ENCODE measurements around the gene SLCO3A1.

The SLCO3A1 gene

GRCh38 chr15:92006186-92007028 lies 152.9 kb downstream of the SLCO3A1 start:
- Histone ChIP-seq H3K36me3 (ENCODE audit: insufficient read depth, low read length) (no peaks in the 10 kb centered on the region), H3K9ac (ENCODE audit: low read depth, low read length) (no peak overlapping the region), H4K20me1 (ENCODE audit: insufficient read depth, low read length) (no peaks in the 10 kb centered on the region), H3K27ac (ENCODE audit: low read length) (no peak overlapping the region), H3K4me1 (ENCODE audit: insufficient read depth, low read length) (no peaks in the 10 kb centered on the region), H3K79me2 (ENCODE audit: insufficient read depth, low read length) (no peaks in the 10 kb centered on the region), H3K4me3 (ENCODE audit: low read depth in 1 of 2, low read length in 2 of 2) (no peak overlapping the region), H3K4me2 (ENCODE audit: insufficient read depth, low read length) (no peak overlapping the region), H3K27me3 (ENCODE audit: insufficient read depth, low read length, poor library complexity) (peaks cover 4% of the 10 kb centered on the region), H2AFZ (ENCODE audit: low read depth, low read length) (no peak overlapping the region), H3K9me3 (ENCODE audit: insufficient read depth, low read length, severe bottlenecking) (no peaks in the 10 kb centered on the region)
- DNase-seq (no peak), ATAC-seq (ENCODE audit: insufficient read depth, low read depth) (no peak)
- TF ChIP-seq, protein P1, sequence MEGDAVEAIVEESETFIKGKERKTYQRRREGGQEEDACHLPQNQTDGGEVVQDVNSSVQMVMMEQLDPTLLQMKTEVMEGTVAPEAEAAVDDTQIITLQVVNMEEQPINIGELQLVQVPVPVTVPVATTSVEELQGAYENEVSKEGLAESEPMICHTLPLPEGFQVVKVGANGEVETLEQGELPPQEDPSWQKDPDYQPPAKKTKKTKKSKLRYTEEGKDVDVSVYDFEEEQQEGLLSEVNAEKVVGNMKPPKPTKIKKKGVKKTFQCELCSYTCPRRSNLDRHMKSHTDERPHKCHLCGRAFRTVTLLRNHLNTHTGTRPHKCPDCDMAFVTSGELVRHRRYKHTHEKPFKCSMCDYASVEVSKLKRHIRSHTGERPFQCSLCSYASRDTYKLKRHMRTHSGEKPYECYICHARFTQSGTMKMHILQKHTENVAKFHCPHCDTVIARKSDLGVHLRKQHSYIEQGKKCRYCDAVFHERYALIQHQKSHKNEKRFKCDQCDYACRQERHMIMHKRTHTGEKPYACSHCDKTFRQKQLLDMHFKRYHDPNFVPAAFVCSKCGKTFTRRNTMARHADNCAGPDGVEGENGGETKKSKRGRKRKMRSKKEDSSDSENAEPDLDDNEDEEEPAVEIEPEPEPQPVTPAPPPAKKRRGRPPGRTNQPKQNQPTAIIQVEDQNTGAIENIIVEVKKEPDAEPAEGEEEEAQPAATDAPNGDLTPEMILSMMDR (IDR thresholded peaks at IDR 0.05; ENCODE audit: borderline replicate concordance, extremely low read depth, low read length, poor library complexity, severe bottlenecking), result no peak
- no peak for TF ChIP-seq EZH2 (IDR thresholded peaks at IDR 0.05; ENCODE audit: borderline replicate concordance, low read depth, low read length, severe bottlenecking)

DNA sequence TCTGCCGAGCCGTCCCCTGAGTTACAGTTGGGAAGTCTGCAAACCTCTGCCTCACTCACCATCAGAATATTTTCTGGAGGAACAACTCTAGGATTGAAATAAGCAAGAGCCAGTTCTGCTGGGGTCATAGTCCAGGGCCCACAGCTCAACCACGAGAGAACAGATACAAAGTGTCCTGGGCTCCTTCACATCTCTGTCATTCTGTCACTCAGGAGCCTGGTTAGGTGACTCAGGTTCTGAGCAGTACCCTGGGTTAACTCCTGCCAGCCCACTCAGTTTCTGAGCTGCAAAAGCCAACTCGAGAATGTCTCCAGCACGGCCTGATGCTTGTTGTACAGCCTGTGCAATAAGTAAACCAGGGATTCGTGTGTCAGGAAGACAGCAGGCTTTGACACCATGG lies 155.7 kb downstream of the SLCO3A1 start:
- TF ChIP-seq EZH2 (IDR thresholded peaks at IDR 0.05; ENCODE audit: borderline replicate concordance, low read depth, low read length, severe bottlenecking), result no peak
- TF ChIP-seq, protein P1 (IDR thresholded peaks at IDR 0.05; ENCODE audit: borderline replicate concordance, extremely low read depth, low read length, poor library complexity, severe bottlenecking), result no peak
- Histone ChIP-seq H3K9ac (ENCODE audit: low read depth, low read length) (no peak overlapping the region), H3K79me2 (ENCODE audit: insufficient read depth, low read length) (no peaks in the 10 kb centered on the region), H4K20me1 (ENCODE audit: insufficient read depth, low read length) (no peaks in the 10 kb centered on the region), H3K4me3 (ENCODE audit: low read depth in 1 of 2, low read length in 2 of 2) (no peak overlapping the region), H3K4me1 (ENCODE audit: insufficient read depth, low read length) (no peaks in the 10 kb centered on the region), H3K27ac (ENCODE audit: low read length) (no peak overlapping the region), H3K9me3 (ENCODE audit: insufficient read depth, low read length, severe bottlenecking) (no peaks in the 10 kb centered on the region), H3K4me2 (ENCODE audit: insufficient read depth, low read length) (no peak overlapping the region), H3K36me3 (ENCODE audit: insufficient read depth, low read length) (no peaks in the 10 kb centered on the region), H2AFZ (ENCODE audit: low read depth, low read length) (no peak overlapping the region), H3K27me3 (ENCODE audit: insufficient read depth, low read length, poor library complexity) (peaks cover 4% of the 10 kb centered on the region)
- ATAC-seq (ENCODE audit: insufficient read depth, low read depth) (no peak), DNase-seq (no peak)

DNA sequence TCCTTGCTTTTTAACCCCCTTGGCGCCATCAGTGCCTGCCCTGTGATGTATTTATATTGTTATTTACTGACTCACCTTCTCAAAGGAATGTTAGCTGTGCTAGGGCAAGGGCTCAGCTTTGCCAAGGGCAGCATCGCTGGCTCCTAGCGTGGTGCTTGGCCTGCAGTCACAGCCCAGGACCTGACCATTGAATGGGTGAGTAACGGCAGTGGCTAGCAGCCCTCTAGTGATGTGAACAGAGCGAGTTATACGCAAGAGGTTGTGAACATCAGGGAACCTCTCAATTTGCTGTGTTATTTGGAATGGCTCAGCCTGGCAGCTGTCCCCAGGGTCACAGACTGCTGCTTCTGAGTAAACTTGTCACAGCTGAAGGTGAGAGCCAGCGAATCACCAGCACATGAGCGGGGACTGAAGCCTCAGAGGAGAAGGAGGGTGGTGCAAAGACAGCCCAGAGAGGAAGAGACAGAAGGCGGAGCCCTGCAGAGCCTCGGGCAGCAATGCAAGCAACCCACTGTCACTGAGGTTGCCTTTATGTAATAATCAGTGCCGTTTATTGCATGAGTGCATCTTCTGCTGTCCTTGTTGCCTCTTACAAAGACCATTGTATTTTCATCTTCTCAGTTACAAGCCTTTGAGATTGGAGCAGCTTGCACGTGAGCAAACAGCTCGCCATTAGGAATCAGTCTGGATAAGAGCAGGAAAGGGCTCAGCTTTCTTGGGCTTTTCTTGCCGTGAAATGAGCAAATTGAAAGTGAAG lies 158.3 kb downstream of the SLCO3A1 start:
- Histone ChIP-seq H4K20me1 (ENCODE audit: insufficient read depth, low read length) (no peaks in the 10 kb centered on the region), H3K36me3 (ENCODE audit: insufficient read depth, low read length) (no peaks in the 10 kb centered on the region), H2AFZ (ENCODE audit: low read depth, low read length) (no peak overlapping the region), H3K4me1 (ENCODE audit: insufficient read depth, low read length) (no peaks in the 10 kb centered on the region), H3K4me3 (ENCODE audit: low read depth in 1 of 2, low read length in 2 of 2) (no peak overlapping the region), H3K27ac (ENCODE audit: low read length) (no peak overlapping the region), H3K9ac (ENCODE audit: low read depth, low read length) (no peak overlapping the region), H3K27me3 (ENCODE audit: insufficient read depth, low read length, poor library complexity) (peaks cover 12% of the 10 kb centered on the region), H3K79me2 (ENCODE audit: insufficient read depth, low read length) (no peaks in the 10 kb centered on the region), H3K9me3 (ENCODE audit: insufficient read depth, low read length, severe bottlenecking) (no peaks in the 10 kb centered on the region), H3K4me2 (ENCODE audit: insufficient read depth, low read length) (no peak overlapping the region)
- no peak for ATAC-seq (ENCODE audit: insufficient read depth, low read depth)
- DNase-seq, result no peak
- no peak for TF ChIP-seq EZH2 (IDR thresholded peaks at IDR 0.05; ENCODE audit: borderline replicate concordance, low read depth, low read length, severe bottlenecking)
- TF ChIP-seq, protein P1 (IDR thresholded peaks at IDR 0.05; ENCODE audit: borderline replicate concordance, extremely low read depth, low read length, poor library complexity, severe bottlenecking), result no peak
